HG03439 (cell line): ENCODE results near the gene CHMP1A.

Source experiments
- ATAC-seq: cut with Tn5 transposase; IDR thresholded peaks from one replicate; pipeline ENCODE4 v1.9.1; 2021; ENCODE audit warnings: mild to moderate bottlenecking, moderate library complexity; ENCODE audit not compliant: unreplicated experiment

CHMP1A gene

GRCh38 chr16:89607453-89607852 lies 50.1 kb downstream of the CHMP1A start:
- ATAC-seq: no peak

- ATAC-seq: no peak
Measured at GRCh38 chr16:89606006-89606405, 51.5 kb downstream of the CHMP1A start.

- ATAC-seq: no peak
Measured at GRCh38 chr16:89605186-89605970, 52.1 kb downstream of the CHMP1A start.

GRCh38 chr16:89604764-89605163 lies 52.7 kb downstream of the CHMP1A start:
- ATAC-seq: no peak

GRCh38 chr16:89602952-89603590 lies 54.4 kb downstream of the CHMP1A start:
- ATAC-seq: no peak

GRCh38 chr16:89602273-89602951 lies 55.1 kb downstream of the CHMP1A start:
- no peak for ATAC-seq

- ATAC-seq: no peak
Measured at GRCh38 chr16:89601906-89602272, 55.6 kb downstream of the CHMP1A start.

GRCh38 chr16:89600956-89601355 lies 56.6 kb downstream of the CHMP1A start:
- no peak for ATAC-seq

GRCh38 chr16:89600427-89600826 lies 57.1 kb downstream of the CHMP1A start:
- no peak for ATAC-seq

- ATAC-seq: no peak
Measured at GRCh38 chr16:89599902-89600301, 57.6 kb downstream of the CHMP1A start.

GRCh38 chr16:89599451-89599858 lies 58.1 kb downstream of the CHMP1A start:
- no peak for ATAC-seq

- no peak for ATAC-seq
Measured at GRCh38 chr16:89598199-89598598, 59.3 kb downstream of the CHMP1A start.

- ATAC-seq: no peak
Measured at GRCh38 chr16:89596957-89597649, 60.4 kb downstream of the CHMP1A start.

GRCh38 chr16:89596061-89596689 lies 61.3 kb downstream of the CHMP1A start:
- no peak for ATAC-seq

- no peak for ATAC-seq
Measured at GRCh38 chr16:89595330-89596060, 62.0 kb downstream of the CHMP1A start.
